KG1 (cell line): ENCODE results near the gene MYO5C.

Experiments
- DNase-seq: peaks from one replicate; lab custom pipeline; 2025; lab: John Stamatoyannopoulos, UW

The MYO5C gene

GRCh38 chr15:52277575-52277974 is 18.0 kb downstream of the MYO5C start:
- no peak for DNase-seq

GRCh38 chr15:52276256-52276770 is 19.3 kb downstream of the MYO5C start:
- DNase-seq = no peak

GRCh38 chr15:52263563-52264282 is 31.9 kb downstream of the MYO5C start:
- DNase-seq = no peak

- no peak for DNase-seq
These were observed 33.2 kb downstream of the MYO5C start for GRCh38 chr15:52262364-52262763.

- peak; percentile 36 for DNase-seq
These were observed 33.9 kb downstream of the MYO5C start for GRCh38 chr15:52261498-52262242.

GRCh38 chr15:52261026-52261425 is 34.6 kb downstream of the MYO5C start:
- no peak for DNase-seq

GRCh38 chr15:52259503-52259902 is 36.1 kb downstream of the MYO5C start:
- no peak for DNase-seq

- DNase-seq = no peak
These were observed 37.1 kb downstream of the MYO5C start for GRCh38 chr15:52258461-52258860.

GRCh38 chr15:52257734-52258062 is 37.9 kb downstream of the MYO5C start:
- DNase-seq = no peak

- DNase-seq = no peak
These were observed 38.5 kb downstream of the MYO5C start for GRCh38 chr15:52256930-52257733.

- DNase-seq = peak; percentile 47
These were observed 39.2 kb downstream of the MYO5C start for GRCh38 chr15:52256366-52256765.

GRCh38 chr15:52255935-52256334 is 39.7 kb downstream of the MYO5C start:
- DNase-seq = no peak

- no peak for DNase-seq
These were observed 40.6 kb downstream of the MYO5C start for GRCh38 chr15:52255008-52255407.

GRCh38 chr15:52254391-52254790 is 41.2 kb downstream of the MYO5C start:
- DNase-seq = no peak

- DNase-seq = no peak
These were observed 42.8 kb downstream of the MYO5C start for GRCh38 chr15:52252781-52253180.

GRCh38 chr15:52251144-52251860 is 44.3 kb downstream of the MYO5C start:
- DNase-seq = no peak

GRCh38 chr15:52247461-52247860 is 48.1 kb downstream of the MYO5C start:
- no peak for DNase-seq

GRCh38 chr15:52246686-52247431 is 48.7 kb downstream of the MYO5C start:
- DNase-seq = no peak

GRCh38 chr15:52243697-52244555 is 51.7 kb downstream of the MYO5C start:
- DNase-seq = no peak

- no peak for DNase-seq
These were observed 52.3 kb downstream of the MYO5C start for GRCh38 chr15:52243286-52243685.
